Nasal cavity respiratory epithelium epithelial cell of viscerocranial mucosa (primary cell): ENCODE measurements around the gene STK4. TPM values are rescaled to one million over a fixed set of nuclear protein-coding genes. Genes with fewer than 3 reads are reported as not detected.

Experiments used
- total RNA-seq: library from RNA; depleted of rRNA; stranded (reverse); fragments of >200 nt; gene quantifications from 2 replicates; pipeline ENCODE4 v1.2.3, GENCODE V29; 2014

Gene STK4
- total RNA-seq, result 43.4 and 48.1 TPM in 2 replicates

GRCh38 chr20:44966030-44966961, at the start of gene STK4:
STK4 (plus strand) TSS chr20:44966512; CDS start chr20:44966569, 57 bp downstream.

DNA sequence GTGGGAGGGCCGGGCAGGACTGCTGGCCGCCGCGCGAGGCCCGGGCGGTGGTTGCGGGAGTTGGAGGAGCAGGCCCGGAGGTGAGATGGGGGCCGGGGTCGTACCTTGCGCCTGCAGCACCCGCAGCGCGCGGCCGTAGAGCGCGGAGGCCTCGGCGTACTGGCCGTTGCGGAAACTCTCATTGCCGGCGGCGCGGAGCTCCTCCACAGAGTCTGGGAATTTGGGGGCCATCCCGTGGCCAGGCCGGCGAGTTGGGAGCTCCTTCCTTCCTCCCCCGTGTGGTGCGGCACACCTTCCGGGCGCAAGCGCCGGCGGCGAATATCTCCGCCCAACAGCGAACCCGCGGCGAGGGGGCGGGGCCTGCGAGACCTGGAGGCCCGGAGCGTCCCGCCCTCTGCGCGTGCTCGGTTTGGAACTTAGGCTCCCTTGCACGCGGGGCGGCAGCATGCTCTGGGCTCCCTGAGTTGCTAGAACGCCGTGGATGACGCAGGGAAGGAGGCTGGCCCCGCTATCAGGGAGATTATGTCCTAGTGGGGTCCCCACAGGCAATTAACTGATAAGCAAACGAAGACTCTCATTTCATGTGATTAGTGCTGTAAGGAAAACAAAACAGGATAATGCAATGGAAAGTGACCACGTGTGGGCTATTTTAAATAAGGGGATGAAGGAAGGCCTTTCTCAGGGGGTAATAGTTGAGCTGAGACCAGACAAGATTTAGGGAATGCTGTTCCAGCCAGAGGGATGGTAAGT, 6.0 kb upstream of the STK4 start, which contains the start of gene TOMM34:
TOMM34 (minus strand) TSS at position 295 of the 750 bp plus-strand sequence; CDS start at position 231, 64 bp downstream.

DNA sequence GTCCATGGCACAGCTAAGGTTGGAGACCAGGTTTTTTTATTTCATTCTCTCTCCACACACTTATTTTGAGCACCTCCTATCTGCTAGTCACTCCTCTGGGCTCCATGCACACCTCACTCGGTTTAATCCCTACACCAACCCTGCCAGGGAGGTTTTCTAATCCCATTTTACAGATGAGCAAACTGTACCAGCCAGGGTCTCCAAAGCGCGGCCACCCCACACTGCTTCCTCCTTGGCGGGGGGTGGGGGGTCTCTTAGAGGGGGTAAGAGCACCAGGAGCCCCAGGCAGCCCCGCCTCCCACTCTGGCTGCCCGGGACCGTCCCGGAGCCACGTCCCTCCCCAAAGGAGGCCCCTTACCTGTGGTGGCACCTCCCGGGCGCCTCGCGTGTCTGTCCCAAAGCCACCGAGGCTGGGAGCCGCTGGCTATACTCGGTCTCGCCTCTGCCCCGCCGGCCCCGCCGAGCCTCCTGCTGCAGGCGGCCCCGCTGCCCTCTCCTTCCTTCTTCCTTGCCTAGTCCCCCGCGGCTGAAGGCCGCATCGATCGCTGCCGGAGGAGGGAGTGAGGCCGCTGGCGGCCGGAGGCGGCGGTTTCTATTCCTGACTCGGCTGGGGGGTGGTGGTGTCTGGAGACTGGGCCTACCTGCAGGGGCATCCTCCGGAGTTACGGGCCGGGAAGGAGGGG, 134.4 kb downstream of the STK4 start, which contains the start of gene KCNS1:
KCNS1 (minus strand) TSS at position 565 of the 683 bp plus-strand sequence. CDS start 1,891 bp downstream, outside the sequence.

DNA sequence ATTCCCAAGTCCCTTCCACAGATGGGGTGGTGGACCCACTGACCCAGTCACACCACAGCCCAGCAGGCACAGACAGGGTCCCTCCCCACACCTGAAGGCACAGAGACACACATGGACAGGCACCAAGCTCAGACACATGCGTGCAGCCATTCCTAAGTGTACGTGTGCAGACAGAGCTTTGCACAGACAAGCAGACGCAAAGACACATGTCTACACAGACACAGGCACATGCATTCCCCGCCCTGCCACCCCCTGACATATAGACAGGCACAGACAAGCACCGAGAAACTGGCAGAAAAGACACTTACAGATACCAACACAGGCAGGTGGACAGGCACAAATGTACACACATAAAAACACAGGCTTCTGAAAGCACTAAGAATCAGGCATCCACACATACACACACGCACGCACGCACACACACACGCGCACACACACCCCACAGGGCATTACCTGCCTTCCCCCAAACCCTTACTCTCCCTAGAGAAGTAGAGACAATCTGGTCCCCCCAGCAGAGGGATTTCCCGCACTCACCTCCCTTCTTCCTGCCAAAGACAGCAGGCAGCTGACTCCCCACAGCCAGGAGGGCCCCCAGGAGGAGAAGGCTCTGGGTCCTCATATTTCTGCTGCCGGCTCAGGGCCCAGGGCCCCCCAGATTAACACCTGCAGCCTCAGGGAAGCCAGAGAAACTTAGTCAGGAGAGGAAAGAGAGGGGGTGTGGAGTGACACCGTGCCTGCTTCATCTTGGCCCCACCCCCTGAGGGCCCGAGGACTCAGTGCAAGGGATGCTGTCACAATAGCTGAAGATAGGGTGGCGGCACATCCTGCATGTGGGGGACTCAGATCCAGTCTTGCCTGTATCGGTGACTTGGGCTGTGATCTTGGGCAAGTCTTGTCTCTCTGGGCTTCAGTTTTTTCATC, 148.4 kb downstream of the STK4 start, which contains the start of gene WFDC5:
WFDC5 (minus strand) TSS at position 710 of the 921 bp plus-strand sequence; CDS start at position 619, 91 bp downstream.

DNA sequence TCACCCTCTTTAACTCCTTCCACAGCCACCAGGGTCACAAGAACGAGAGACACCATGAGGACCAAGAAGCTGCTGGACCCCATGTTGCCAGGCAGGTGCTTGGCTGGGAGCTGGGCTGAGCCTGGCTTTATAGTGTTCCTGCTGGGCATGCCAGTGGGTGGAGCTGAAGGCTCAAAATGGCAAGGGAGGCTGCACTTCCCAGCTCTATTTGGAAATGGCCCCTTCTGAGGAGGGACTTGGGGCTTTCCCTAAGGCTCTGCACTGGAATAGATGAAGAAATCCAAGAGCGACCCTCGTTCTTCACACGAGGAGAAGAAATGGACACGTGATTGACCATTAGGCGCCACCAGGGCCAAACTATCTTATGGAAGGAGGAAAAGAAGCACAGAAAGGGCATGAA, 158.1 kb downstream of the STK4 start, which contains the start of gene WFDC12:
WFDC12 (minus strand) TSS at position 101 of the 400 bp plus-strand sequence; CDS start at position 83, 18 bp downstream.

Other genes with a start within 250 kb of the STK4 start
- 0.14 and 0.34 TPM in 2 replicates for gene KCNK15, start 220.6 kb upstream of the STK4 start, total RNA-seq
- not detected in 2 replicates for gene RIMS4, start 156.0 kb upstream of the STK4 start, total RNA-seq
- gene YWHAB, start 80.8 kb upstream of the STK4 start, total RNA-seq, result 58.8 and 140 TPM in 2 replicates
- 6.8 and 21.9 TPM in 2 replicates for gene PABPC1L, start 56.5 kb upstream of the STK4 start, total RNA-seq
- gene TOMM34, start 6.1 kb upstream of the STK4 start, total RNA-seq, result 16.7 and 18.5 TPM in 2 replicates
- gene KCNS1, start 134.6 kb downstream of the STK4 start, total RNA-seq, result 0.64 and 1.0 TPM in 2 replicates
- 0.64 and 8.2 TPM in 2 replicates for gene WFDC5, start 148.7 kb downstream of the STK4 start, total RNA-seq
- gene WFDC12, start 158.0 kb downstream of the STK4 start, total RNA-seq, result 8.9 TPM in 1 of 2 replicates, not detected in the other
- gene PI3, start 208.4 kb downstream of the STK4 start, total RNA-seq, result 39.5 and 217 TPM in 2 replicates
- not detected in 2 replicates for gene SEMG1, start 240.5 kb downstream of the STK4 start, total RNA-seq